Activated T-cell treated with anti-CD3 and anti-CD28 coated beads, Interleukin-2, amount 50 U/mL, for 72 hours (primary cell): ENCODE data around the gene TMEM62. TPM values are rescaled to one million over a fixed set of nuclear protein-coding genes. Genes with fewer than 3 reads are reported as not detected.
"Not testable (repeated sequence)": the region's sequence is repeated elsewhere in the genome, so short reads cannot be mapped to it uniquely, and the experiment has no call there.

ENCODE experiments used
- ATAC-seq, 2 donors: fragments of 150-1000 bp; cut with Tn5 transposase; replicated peaks in 1 of 2; 2 replicates each; pipeline ENCODE4 v1.10.0; 2021; ENCODE audit warnings: moderate library complexity in 2 of 2, mild to moderate bottlenecking in 1 of 2
- DNase-seq, 2 donors: peaks; one replicate each; pipeline ENCODE4 v3.0.0; 2021 to 2022; ENCODE audit warnings: mixed read lengths in 1 of 2
- H3K27ac Mint-ChIP-seq: one replicate; pipeline ENCODE4 v1.8.0; 2022; ENCODE audit warnings: mild to moderate bottlenecking, moderate library complexity, mixed read lengths
- H3K27me3 Mint-ChIP-seq: one replicate; pipeline ENCODE4 v1.8.0; 2022; ENCODE audit warnings: low read depth, mixed read lengths
- H3K36me3 Mint-ChIP-seq, 2 donors: one replicate each; pipeline ENCODE4 v1.8.0; 2022; ENCODE audit warnings: mixed read lengths in 2 of 2, mild to moderate bottlenecking in 1 of 2; ENCODE audit not compliant: insufficient read depth in 2 of 2
- H3K4me1 Mint-ChIP-seq: one replicate; pipeline ENCODE4 v1.8.0; 2022; ENCODE audit warnings: low read depth, mixed read lengths
- H3K4me3 Mint-ChIP-seq, 2 donors: one replicate each; pipeline ENCODE4 v1.8.0; 2022; ENCODE audit warnings: mild to moderate bottlenecking in 2 of 2, mixed read lengths in 2 of 2, moderate library complexity in 2 of 2
- H3K9me3 Mint-ChIP-seq, 2 donors: one replicate each; pipeline ENCODE4 v1.8.0; 2022; ENCODE audit warnings: mixed read lengths in 2 of 2
- total RNA-seq, 2 donors: library from RNA; stranded (reverse); gene quantifications; one replicate each; pipeline ENCODE4 v1.2.3, GENCODE V29; 2022

The TMEM62 gene
- total RNA-seq, 2 donors from 2014 or later = 17.1 to 19.2 TPM

- Mint-ChIP-seq H3K9me3 (peaks cover 0 to 3% of the 10 kb centered on the region in 2 donors), H3K36me3 (no peaks in the 10 kb centered on the region), H3K27ac (no peak overlapping the region), H3K4me1 (peaks cover 9% of the 10 kb centered on the region), H3K4me3 (no peak overlapping the region), H3K27me3 (peaks cover 7% of the 10 kb centered on the region)
- DNase-seq = no peak
- no peak for ATAC-seq
Observed at GRCh38 chr15:43221422-43221821, 88.0 kb downstream of the TMEM62 start.

GRCh38 chr15:43225201-43225949 lies 92.0 kb downstream of the TMEM62 start:
- peak; percentile 86 to 93 for ATAC-seq
- H3K9me3 Mint-ChIP-seq = no peaks in the 10 kb centered on the region
- DNase-seq = peak; percentile 55 to 58
- peaks cover 9% of the 10 kb centered on the region for H3K4me1 Mint-ChIP-seq
- no peak overlapping the region for H3K27ac Mint-ChIP-seq
- H3K36me3 Mint-ChIP-seq = no peaks in the 10 kb centered on the region
- H3K27me3 Mint-ChIP-seq = peaks cover 6% of the 10 kb centered on the region
- H3K4me3 Mint-ChIP-seq = peak overlapping the region in 1 of 2 donors; percentile 36

GRCh38 chr15:43225950-43226255 lies 92.5 kb downstream of the TMEM62 start:
- H3K36me3 Mint-ChIP-seq, H3K9me3 Mint-ChIP-seq, H3K4me3 Mint-ChIP-seq, H3K27ac Mint-ChIP-seq, H3K4me1 Mint-ChIP-seq, DNase-seq, H3K27me3 Mint-ChIP-seq, ATAC-seq: not testable (repeated sequence)

- H3K27ac Mint-ChIP-seq = no peak overlapping the region
- H3K4me1 Mint-ChIP-seq = peaks cover 9% of the 10 kb centered on the region
- H3K36me3 Mint-ChIP-seq = no peaks in the 10 kb centered on the region
- DNase-seq = no peak
- no peaks in the 10 kb centered on the region for H3K9me3 Mint-ChIP-seq
- peaks cover 4% of the 10 kb centered on the region for H3K27me3 Mint-ChIP-seq
- H3K4me3 Mint-ChIP-seq = no peak overlapping the region
- no peak for ATAC-seq
Observed at GRCh38 chr15:43226436-43227305, 93.3 kb downstream of the TMEM62 start.

- no peak overlapping the region for H3K27ac Mint-ChIP-seq
- H3K9me3 Mint-ChIP-seq = no peaks in the 10 kb centered on the region
- peaks cover 4% of the 10 kb centered on the region for H3K27me3 Mint-ChIP-seq
- H3K4me1 Mint-ChIP-seq = peaks cover 9% of the 10 kb centered on the region
- H3K36me3 Mint-ChIP-seq = no peaks in the 10 kb centered on the region
- DNase-seq = no peak
- ATAC-seq = no peak
- no peak overlapping the region for H3K4me3 Mint-ChIP-seq
Observed at GRCh38 chr15:43229977-43230376, 96.6 kb downstream of the TMEM62 start.

GRCh38 chr15:43230640-43231115 lies 97.3 kb downstream of the TMEM62 start:
- Mint-ChIP-seq H3K9me3 (no peaks in the 10 kb centered on the region), H3K36me3 (no peaks in the 10 kb centered on the region), H3K4me1 (peaks cover 5% of the 10 kb centered on the region), H3K27me3 (peaks cover 4% of the 10 kb centered on the region), H3K27ac (peak overlapping the region; percentile 2), H3K4me3 (no peak overlapping the region)
- ATAC-seq (no peak), DNase-seq (no peak)

- Mint-ChIP-seq H3K4me1 (no peaks in the 10 kb centered on the region), H3K36me3 (no peaks in the 10 kb centered on the region), H3K27me3 (peaks cover 4% of the 10 kb centered on the region), H3K27ac (no peak overlapping the region), H3K9me3 (no peaks in the 10 kb centered on the region), H3K4me3 (no peak overlapping the region)
- DNase-seq (no peak), ATAC-seq (no peak)
Observed at GRCh38 chr15:43232289-43232874, 99.0 kb downstream of the TMEM62 start.

Other genes starting within 250 kb of the TMEM62 start
- gene TTBK2, start 212.8 kb upstream of the TMEM62 start, total RNA-seq = 10 to 100 TPM; 23.4 to 23.7 TPM
- gene UBR1, start 27.5 kb upstream of the TMEM62 start, total RNA-seq = 10 to 100 TPM; 33.1 to 37.5 TPM
- gene CCNDBP1, start 51.8 kb downstream of the TMEM62 start, total RNA-seq = 10 to 100 TPM; 90.9 to 97.6 TPM
- gene EPB42, start 87.4 kb downstream of the TMEM62 start, total RNA-seq = not detected
- not detected for gene TGM5, start 133.3 kb downstream of the TMEM62 start, total RNA-seq
- not detected for gene TGM7, start 168.7 kb downstream of the TMEM62 start, total RNA-seq
- gene LCMT2, start 197.0 kb downstream of the TMEM62 start, total RNA-seq = 1 to 10 TPM; 5.6 to 7.8 TPM
- gene ZSCAN29, start 237.5 kb downstream of the TMEM62 start, total RNA-seq = 10 to 100 TPM; 42.0 to 44.8 TPM
- 10 to 100 TPM; 28.0 to 28.7 TPM for gene TUBGCP4, start 237.5 kb downstream of the TMEM62 start, total RNA-seq